GM19397 (cell line): ENCODE results near the gene MRPL32.

Experiments used
- ATAC-seq: cut with Tn5 transposase; IDR thresholded peaks from one replicate; pipeline ENCODE4 v1.9.1; 2021; ENCODE audit warnings: mild to moderate bottlenecking, moderate library complexity; ENCODE audit not compliant: unreplicated experiment

Gene MRPL32

GRCh38 chr7:42925630-42926029, 6.5 kb upstream of the MRPL32 start:
- ATAC-seq, result no peak

- ATAC-seq, result no peak
Measured at GRCh38 chr7:42926204-42926603, 6.0 kb upstream of the MRPL32 start.

- no peak for ATAC-seq
Measured at GRCh38 chr7:42928754-42929153, 3.4 kb upstream of the MRPL32 start.

GRCh38 chr7:42929449-42929848, 2.7 kb upstream of the MRPL32 start:
- no peak for ATAC-seq

GRCh38 chr7:42930889-42931288, 1.3 kb upstream of the MRPL32 start:
- ATAC-seq, result no peak

- no peak for ATAC-seq
Measured at GRCh38 chr7:42931447-42931833, 736 bp upstream of the MRPL32 start.

- no peak for ATAC-seq
Measured at GRCh38 chr7:42932811-42933591, 825 bp downstream of the MRPL32 start.

GRCh38 chr7:42934291-42934690, 2.1 kb downstream of the MRPL32 start:
- ATAC-seq, result no peak

- ATAC-seq, result no peak
Measured at GRCh38 chr7:42935861-42936260, 3.7 kb downstream of the MRPL32 start.

GRCh38 chr7:42939457-42940240, 7.5 kb downstream of the MRPL32 start:
- ATAC-seq, result no peak

- no peak for ATAC-seq
Measured at GRCh38 chr7:42940985-42941847, 9.0 kb downstream of the MRPL32 start.

- ATAC-seq, result peak; percentile 52
Measured at GRCh38 chr7:42945821-42946626, 13.8 kb downstream of the MRPL32 start.

GRCh38 chr7:42946627-42946950, 14.4 kb downstream of the MRPL32 start:
- ATAC-seq, result no peak

- no peak for ATAC-seq
Measured at GRCh38 chr7:42947521-42947920, 15.3 kb downstream of the MRPL32 start.

- ATAC-seq, result no peak
Measured at GRCh38 chr7:42950417-42950816, 18.2 kb downstream of the MRPL32 start.

GRCh38 chr7:42952328-42952727, 20.2 kb downstream of the MRPL32 start:
- ATAC-seq, result no peak

GRCh38 chr7:42953994-42954393, 21.8 kb downstream of the MRPL32 start:
- ATAC-seq, result no peak

GRCh38 chr7:42956062-42956461, 23.9 kb downstream of the MRPL32 start:
- no peak for ATAC-seq

GRCh38 chr7:42959549-42959948, 27.4 kb downstream of the MRPL32 start:
- ATAC-seq, result no peak

GRCh38 chr7:42960762-42961161, 28.6 kb downstream of the MRPL32 start:
- ATAC-seq, result no peak

- ATAC-seq, result no peak
Measured at GRCh38 chr7:42961170-42961569, 29.0 kb downstream of the MRPL32 start.
